NT2/D1 (cell line): Measurements from ENCODE around the gene AANAT.

Experiments used
- SUZ12 ChIP-seq: IDR thresholded peaks from 2 replicates; pipeline ENCODE4 v1.6.1; 2011; ENCODE audit not compliant: insufficient read length, insufficient read depth; ENCODE audit errors: extremely low read depth
- ZNF274 ChIP-seq: IDR thresholded peaks from 2 replicates; pipeline ENCODE4 v1.6.1; 2011; ENCODE audit warnings: mild to moderate bottlenecking, low read depth, low read length

DNA sequence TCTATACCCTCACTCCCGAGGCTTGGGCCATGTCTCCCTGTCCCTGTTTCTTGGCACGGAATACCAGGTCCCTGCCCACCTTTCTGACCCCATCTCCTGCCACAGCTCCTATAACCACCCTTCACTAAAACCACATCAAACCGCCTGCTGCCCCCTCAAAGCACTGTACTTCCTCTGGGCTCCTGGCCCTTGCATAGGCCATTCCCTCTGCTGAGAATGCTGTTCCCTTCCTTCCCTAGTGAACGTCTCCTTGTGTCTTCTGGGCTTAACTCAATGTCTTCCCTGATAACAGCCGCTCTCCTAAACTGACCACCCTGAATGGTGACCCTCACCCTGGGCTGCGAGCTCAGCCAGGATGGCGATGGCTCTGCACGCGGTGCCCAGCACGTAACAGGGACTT is 10.7 kb downstream of the AANAT start:
- TF ChIP-seq ZNF274 (no peak), SUZ12 (no peak)
